Spleen (tissue), 11 donors: ENCODE data around the gene PARD3. TPM values are rescaled to one million over a fixed set of nuclear protein-coding genes. Genes with fewer than 3 reads are reported as not detected.
A peak's percentile ranks its signal among the peaks of the same experiment; 100 is the strongest.

ENCODE experiments used
- DNase-seq: peaks from one replicate; pipeline ENCODE4 v3.0.0-alpha.2; 2020
- H3K27ac ChIP-seq, 8 donors: fragments of 200-600 bp; sonication (generic) in 7 of 8; 1 replicate in 4 of 8; 2 replicates in 4 of 8; pipeline versions ENCODE4 v1.5.0 to v1.8.0; 2016 to 2021; ENCODE audit warnings: inconsistent platforms in 4 of 8, mild to moderate bottlenecking in 4 of 8, moderate library complexity in 1 of 8
- H3K27me3 ChIP-seq, 7 donors: fragments of 200-600 bp; sonication (generic) in 6 of 7; replicated peaks in 1 of 7; 1 replicate in 4 of 7; 2 replicates in 3 of 7; pipeline versions ENCODE4 v1.5.0 to v1.8.0; 2016 to 2021; ENCODE audit warnings: inconsistent platforms in 3 of 7, mild to moderate bottlenecking in 1 of 7
- H3K36me3 ChIP-seq, 6 donors: fragments of 200-600 bp; sonication (generic) in 5 of 6; 1 replicate in 4 of 6; 2 replicates in 2 of 6; pipeline versions ENCODE4 v1.5.0 to v1.8.0; 2016 to 2021; ENCODE audit warnings: inconsistent platforms in 2 of 6
- H3K4me1 ChIP-seq, 6 donors: fragments of 200-600 bp; sonication (generic) in 5 of 6; 1 replicate in 3 of 6; 2 replicates in 3 of 6; pipeline versions ENCODE4 v1.5.0 to v1.8.0; 2016 to 2021; ENCODE audit warnings: inconsistent platforms in 3 of 6
- H3K4me3 ChIP-seq, 8 donors: fragments of 200-600 bp; sonication (generic) in 7 of 8; 1 replicate in 4 of 8; 2 replicates in 4 of 8; pipeline versions ENCODE4 v1.5.0 to v1.8.0; 2016 to 2021; ENCODE audit warnings: inconsistent platforms in 4 of 8, mild to moderate bottlenecking in 4 of 8, moderate library complexity in 2 of 8
- H3K9me3 ChIP-seq, 8 donors: fragments of 200-600 bp; sonication (generic) in 7 of 8; 1 replicate in 4 of 8; 2 replicates in 4 of 8; pipeline versions ENCODE4 v1.5.0 to v1.8.0; 2016 to 2021; ENCODE audit warnings: inconsistent platforms in 4 of 8
- POLR2A ChIP-seq, 3 donors: fragments of 450-650 bp; IDR thresholded peaks; one replicate each; pipeline ENCODE4 v1.5.1; 2017; ENCODE audit warnings: antibody characterized with exemption in 3 of 3, mild to moderate bottlenecking in 1 of 3
- POLR2AphosphoS5 ChIP-seq, 3 donors: sonication (generic); formaldehyde crosslinking; IDR thresholded peaks; one replicate each; pipeline ENCODE4 v1.5.1; 2017; ENCODE audit warnings: antibody characterized with exemption in 3 of 3
- WGBS, 5 donors: extraction: QIAGEN DNeasy Blood & Tissue Kit in 3 of 5; methylation state at CpG; one replicate each; pipeline versions ENCODE4 v1.1.5 to v1.1.7; 2013 to 2018; 5-methylcytosine and 5-hydroxymethylcytosine counted together
- intact Hi-C: fragments of 100-400 bp; cut with DNase I; formaldehyde crosslinking; loops from one replicate; pipeline ENCODE4 v1.15.0; 2023; ENCODE audit warnings: low total_unique reads
- polyA plus RNA-seq, 3 donors: library from polyadenylated mRNA; stranded (reverse); fragments of 200-250 nt; gene quantifications; one replicate each; pipeline ENCODE4 v1.2.1, GENCODE V29; 2013
- total RNA-seq, 7 donors: library from RNA; depleted of rRNA in 3 of 7; stranded (reverse); fragments of >200 nt in 3 of 7; fragmentation: NEBNext Ultra II Directional in 4 of 7; extraction: Animal tissue kit (Norgen Biotek cat#: 25700) in 4 of 7; gene quantifications; one replicate each; pipeline versions ENCODE4 v1.1.0 to v1.2.1, GENCODE V29; 2016 to 2021
- TF ChIP-seq, protein P1 (sequence below), 11 experiments: fragments of 200-600 bp in 7 of 11; fragments of 450-650 bp in 4 of 11; sonication (generic) in 4 of 11; IDR thresholded peaks in 8 of 11; conservative IDR thresholded peaks in 3 of 11; 1 replicate in 7 of 11; 2 replicates in 4 of 11; pipeline versions ENCODE4 v1.4.0 to v1.8.0; 2016 to 2021; ENCODE audit warnings: antibody characterized with exemption in 11 of 11, inconsistent platforms in 4 of 11, mild to moderate bottlenecking in 1 of 11
- donor health status: healthy with polysubstance abuse.
- donor health status: DM: no; HTN: no; CAD: no; lungs with moderate emphysema.
- donor health status: DM: no; HTN: no; CAD: no.
- donor health status: Bipolar disorder and iron deficiency.
- donor health status: healthy.
- donor health status: DM: no; HTN: no; CAD: no.
- donor health status: DM: yes; HTN: yes; CAD: no.

PARD3 gene
- total and polyA plus RNA-seq, 10 donors: 2.8 to 18.9 (median 10.8) TPM

DNA sequence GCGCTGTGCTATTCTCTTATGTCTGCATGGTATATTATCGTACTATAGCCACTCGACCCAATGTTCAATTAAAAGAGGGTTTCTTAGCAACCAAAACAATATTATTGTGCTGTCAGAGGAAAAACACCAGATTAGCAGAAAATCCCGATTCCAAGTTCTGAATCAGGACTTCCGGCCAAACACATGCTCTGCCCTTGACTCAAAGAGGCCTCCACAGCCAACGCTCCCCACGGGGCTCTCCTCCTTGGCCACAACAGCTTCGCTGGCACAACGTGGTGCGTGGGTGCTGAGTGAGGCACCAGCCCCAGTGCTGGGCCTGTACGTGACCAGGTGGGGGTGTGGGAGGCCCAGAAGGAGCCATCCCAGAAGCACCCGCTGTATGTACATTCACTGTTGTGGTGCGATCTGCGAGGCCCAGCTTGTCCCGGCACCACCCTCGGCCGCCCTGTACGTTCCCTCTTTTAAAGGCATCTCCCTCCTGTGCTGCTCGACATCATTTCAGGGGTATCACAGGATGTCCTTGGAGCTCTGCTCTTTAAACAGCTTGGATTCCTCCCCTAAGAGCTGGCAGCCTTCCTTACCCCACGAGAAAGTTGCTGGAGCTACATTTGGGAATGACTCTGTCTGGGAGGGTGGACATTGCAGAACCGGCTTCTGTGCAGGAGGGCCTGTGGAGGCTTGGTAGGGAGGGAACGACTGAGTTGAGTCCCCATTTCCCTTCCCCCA is 736.2 kb downstream of the PARD3 start:
- DNase-seq: no peak
- Histone ChIP-seq H3K4me3 (no peak overlapping the region), H3K36me3 (no peaks in the 10 kb centered on the region), H3K27ac (peak overlapping the region in 5 of 8 donors; percentile 39 to 55 (median 44)), H3K9me3 (peaks cover 0 to 31% (median 15%) of the 10 kb centered on the region in 8 donors), H3K27me3 (no peaks in the 10 kb centered on the region), H3K4me1 (peaks cover 0 to 10% (median 7%) of the 10 kb centered on the region in 6 donors)
- intact Hi-C loops: no loop called here
- TF ChIP-seq, protein P1, sequence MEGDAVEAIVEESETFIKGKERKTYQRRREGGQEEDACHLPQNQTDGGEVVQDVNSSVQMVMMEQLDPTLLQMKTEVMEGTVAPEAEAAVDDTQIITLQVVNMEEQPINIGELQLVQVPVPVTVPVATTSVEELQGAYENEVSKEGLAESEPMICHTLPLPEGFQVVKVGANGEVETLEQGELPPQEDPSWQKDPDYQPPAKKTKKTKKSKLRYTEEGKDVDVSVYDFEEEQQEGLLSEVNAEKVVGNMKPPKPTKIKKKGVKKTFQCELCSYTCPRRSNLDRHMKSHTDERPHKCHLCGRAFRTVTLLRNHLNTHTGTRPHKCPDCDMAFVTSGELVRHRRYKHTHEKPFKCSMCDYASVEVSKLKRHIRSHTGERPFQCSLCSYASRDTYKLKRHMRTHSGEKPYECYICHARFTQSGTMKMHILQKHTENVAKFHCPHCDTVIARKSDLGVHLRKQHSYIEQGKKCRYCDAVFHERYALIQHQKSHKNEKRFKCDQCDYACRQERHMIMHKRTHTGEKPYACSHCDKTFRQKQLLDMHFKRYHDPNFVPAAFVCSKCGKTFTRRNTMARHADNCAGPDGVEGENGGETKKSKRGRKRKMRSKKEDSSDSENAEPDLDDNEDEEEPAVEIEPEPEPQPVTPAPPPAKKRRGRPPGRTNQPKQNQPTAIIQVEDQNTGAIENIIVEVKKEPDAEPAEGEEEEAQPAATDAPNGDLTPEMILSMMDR (IDR thresholded peaks at IDR 0.05 in 8 of 11, conservative IDR thresholded peaks at IDR 0.05 in 3 of 11): no peak
- peak; percentile 12 to 65 (median 50) for TF ChIP-seq POLR2AphosphoS5 (IDR thresholded peaks at IDR 0.05)
- 67 to 84% (median 75%) methylated on average over 18 to 22 of the region's 22 CpGs for WGBS, 5 donors

DNA sequence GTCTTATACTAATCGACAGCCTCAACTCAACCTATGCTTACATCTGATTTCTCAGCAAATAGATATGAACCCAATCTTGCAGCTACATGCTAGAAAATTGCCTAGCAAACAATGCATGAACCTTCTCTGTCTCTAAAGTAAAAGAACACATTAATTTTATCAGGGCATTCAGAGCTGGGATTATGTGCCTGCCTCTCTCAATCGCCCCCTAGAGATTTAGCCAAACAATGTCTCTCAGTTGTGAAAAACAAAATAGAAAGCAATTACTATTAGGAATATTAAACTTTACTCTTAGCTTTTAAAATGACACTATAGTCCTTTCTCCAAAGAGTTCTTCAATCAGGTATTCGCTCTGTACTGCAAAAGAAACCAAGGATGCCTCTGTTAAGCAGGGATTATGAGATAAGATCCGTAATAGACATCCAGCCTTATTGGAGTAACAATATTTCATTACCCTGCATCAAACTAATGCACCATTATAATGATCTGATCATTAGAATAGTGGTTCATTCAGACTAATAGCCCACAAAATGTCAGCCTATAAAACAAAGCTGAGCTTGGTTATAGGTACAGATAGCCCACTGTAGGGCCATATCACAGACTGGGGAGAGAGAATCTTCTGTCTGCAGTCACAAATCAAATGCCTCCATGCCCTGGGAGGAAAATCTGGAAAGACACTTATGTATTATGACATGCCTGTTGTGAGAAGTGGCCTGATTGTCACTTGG is 736.9 kb downstream of the PARD3 start:
- no peaks in the 10 kb centered on the region for H3K36me3 ChIP-seq
- no peak for DNase-seq
- H3K27ac ChIP-seq: peak overlapping the region in 4 of 8 donors; percentile 39 to 55 (median 46)
- no peak overlapping the region for H3K4me3 ChIP-seq
- intact Hi-C loops: no loop called here
- peaks cover 0 to 24% (median 8%) of the 10 kb centered on the region in 8 donors for H3K9me3 ChIP-seq
- H3K27me3 ChIP-seq: no peaks in the 10 kb centered on the region
- 78 to 90% (median 84%) methylated on average over 4 of the region's 4 CpGs for WGBS, 5 donors
- TF ChIP-seq, protein P1 (IDR thresholded peaks at IDR 0.05 in 8 of 11, conservative IDR thresholded peaks at IDR 0.05 in 3 of 11): no peak
- TF ChIP-seq POLR2AphosphoS5 (IDR thresholded peaks at IDR 0.05): no peak
- TF ChIP-seq POLR2A (IDR thresholded peaks at IDR 0.05): no peak
- peaks cover 0 to 10% (median 7%) of the 10 kb centered on the region in 6 donors for H3K4me1 ChIP-seq

DNA sequence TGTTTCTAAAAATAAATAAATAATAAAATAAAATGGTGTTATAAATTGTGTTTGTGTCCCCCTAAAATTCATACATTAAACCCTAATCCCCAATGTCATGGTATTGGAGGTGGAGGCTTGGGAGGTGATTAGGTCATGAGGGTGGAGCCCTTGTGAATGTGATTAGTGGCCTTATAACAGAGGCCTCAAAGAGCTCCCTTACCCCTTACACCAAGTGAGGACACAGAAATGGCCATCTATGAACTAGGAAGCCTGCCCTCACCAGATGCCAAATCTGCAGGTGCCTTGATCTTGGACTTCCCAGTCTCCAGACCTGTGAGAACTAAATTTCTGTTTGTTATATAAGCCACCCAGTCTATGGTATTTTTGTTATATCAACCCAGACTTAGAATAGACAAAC is 738.7 kb downstream of the PARD3 start:
- H3K4me3 ChIP-seq: no peak overlapping the region
- H3K27ac ChIP-seq: no peak overlapping the region
- peaks cover 0 to 10% (median 7%) of the 10 kb centered on the region in 6 donors for H3K4me1 ChIP-seq
- TF ChIP-seq POLR2AphosphoS5 (IDR thresholded peaks at IDR 0.05) (no peak), POLR2A (IDR thresholded peaks at IDR 0.05) (no peak)
- TF ChIP-seq, protein P1 (IDR thresholded peaks at IDR 0.05 in 8 of 11, conservative IDR thresholded peaks at IDR 0.05 in 3 of 11): no peak
- H3K9me3 ChIP-seq: peaks cover 0 to 16% (median 10%) of the 10 kb centered on the region in 8 donors
- H3K27me3 ChIP-seq: no peaks in the 10 kb centered on the region
- intact Hi-C loops: no loop called here
- no peak for DNase-seq
- no peaks in the 10 kb centered on the region for H3K36me3 ChIP-seq
